GM19463 (cell line): ENCODE results near the gene MEIS2.

Experiments
- ATAC-seq: cut with Tn5 transposase; IDR thresholded peaks from one replicate; pipeline ENCODE4 v1.9.1; 2021; ENCODE audit warnings: mild to moderate bottlenecking, moderate library complexity; ENCODE audit not compliant: unreplicated experiment

MEIS2 gene

GRCh38 chr15:36940219-36940618 is 160.1 kb downstream of the MEIS2 start:
- ATAC-seq = no peak

DNA sequence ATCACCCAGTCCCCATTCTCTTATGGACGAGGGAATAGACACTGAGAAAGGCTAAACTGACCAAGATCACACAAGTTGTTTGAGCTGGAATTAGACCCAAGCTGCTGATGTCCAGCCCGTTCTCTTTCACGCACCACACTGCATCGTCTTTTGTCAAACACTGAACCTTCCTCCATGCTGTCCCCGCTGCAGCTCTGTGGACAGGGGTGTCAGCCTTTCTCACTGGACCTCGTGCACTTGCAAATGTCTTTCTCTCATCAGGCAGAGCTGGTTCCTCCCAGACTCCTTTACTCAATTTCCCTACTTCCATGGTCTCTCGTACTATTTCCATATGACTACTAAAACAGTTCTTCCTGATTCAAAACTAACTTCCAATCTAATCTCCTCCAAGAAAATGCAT is 161.6 kb downstream of the MEIS2 start:
- ATAC-seq = no peak

- no peak for ATAC-seq
Measured at GRCh38 chr15:36938131-36938530, 162.2 kb downstream of the MEIS2 start.

GRCh38 chr15:36936613-36937012 is 163.7 kb downstream of the MEIS2 start:
- no peak for ATAC-seq

DNA sequence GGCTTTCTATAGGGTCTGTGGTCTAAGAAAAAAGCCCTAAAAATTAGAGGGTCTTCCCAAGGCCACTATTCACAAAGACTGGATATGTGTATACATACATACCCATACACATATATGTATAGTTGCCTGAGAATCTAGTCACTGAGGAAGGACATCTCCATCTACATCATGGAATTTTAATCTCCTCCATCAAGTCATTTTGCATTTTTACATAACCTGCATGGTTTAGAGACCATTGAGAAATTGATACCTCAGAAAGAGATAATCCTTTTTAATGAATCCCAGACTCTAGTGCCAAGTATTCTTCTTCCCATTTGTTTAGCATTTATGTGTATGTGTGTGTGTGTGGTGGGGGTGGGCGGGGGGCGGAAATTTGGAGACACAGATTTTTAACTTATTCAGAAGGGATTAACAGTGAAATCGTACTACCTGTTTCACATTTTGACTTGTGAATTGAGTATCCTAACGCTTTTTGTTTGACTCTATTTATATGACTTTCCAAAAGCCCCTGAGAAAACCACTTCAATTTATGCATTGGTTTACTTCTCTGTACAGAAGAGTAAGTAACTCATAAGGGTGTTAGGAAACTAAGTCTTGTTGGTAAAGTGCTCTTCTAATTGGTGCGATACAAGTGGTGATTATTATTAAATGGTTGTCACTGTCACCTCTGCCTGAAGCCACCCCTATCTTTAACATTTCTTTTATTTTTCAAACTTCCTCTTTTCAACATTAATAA is 166.9 kb downstream of the MEIS2 start:
- ATAC-seq = no peak

DNA sequence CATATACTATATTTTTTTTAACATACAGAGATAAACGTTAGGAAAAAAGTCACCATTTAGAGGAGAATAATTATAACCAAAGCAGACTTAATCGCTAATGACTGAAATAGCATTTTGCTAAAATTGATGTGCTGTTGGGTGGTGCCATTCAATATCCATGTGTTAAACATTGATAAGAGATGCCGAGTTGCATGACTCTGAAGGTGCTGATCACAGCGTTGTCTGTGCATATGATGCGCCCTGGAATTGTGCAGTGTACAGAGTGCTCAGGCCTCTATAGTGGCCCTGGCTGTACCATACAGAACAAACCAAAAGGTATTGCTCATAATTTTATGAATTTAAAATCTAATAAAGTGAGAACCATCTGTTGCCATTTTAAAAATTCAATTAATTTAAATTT is 168.3 kb downstream of the MEIS2 start:
- ATAC-seq = no peak

DNA sequence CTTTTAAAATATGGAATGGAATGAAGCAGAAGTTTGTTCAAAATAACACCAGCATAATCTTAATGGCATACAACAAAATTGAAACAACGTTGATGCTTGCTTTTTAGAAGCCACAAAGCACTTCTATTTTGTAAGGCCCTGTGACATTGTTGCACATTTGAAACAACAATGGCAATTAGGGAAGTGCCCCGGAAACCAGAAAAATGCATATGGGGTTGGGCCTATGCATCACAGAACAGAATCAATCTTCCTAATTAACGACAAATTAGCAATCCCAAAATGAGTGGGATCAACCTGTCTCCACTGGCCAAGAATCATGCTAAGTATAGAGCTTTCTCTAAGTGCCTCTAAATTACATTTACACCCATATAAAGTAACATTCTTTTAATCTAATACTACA is 168.9 kb downstream of the MEIS2 start:
- ATAC-seq = no peak

- no peak for ATAC-seq
Measured at GRCh38 chr15:36926427-36926825, 173.9 kb downstream of the MEIS2 start.

DNA sequence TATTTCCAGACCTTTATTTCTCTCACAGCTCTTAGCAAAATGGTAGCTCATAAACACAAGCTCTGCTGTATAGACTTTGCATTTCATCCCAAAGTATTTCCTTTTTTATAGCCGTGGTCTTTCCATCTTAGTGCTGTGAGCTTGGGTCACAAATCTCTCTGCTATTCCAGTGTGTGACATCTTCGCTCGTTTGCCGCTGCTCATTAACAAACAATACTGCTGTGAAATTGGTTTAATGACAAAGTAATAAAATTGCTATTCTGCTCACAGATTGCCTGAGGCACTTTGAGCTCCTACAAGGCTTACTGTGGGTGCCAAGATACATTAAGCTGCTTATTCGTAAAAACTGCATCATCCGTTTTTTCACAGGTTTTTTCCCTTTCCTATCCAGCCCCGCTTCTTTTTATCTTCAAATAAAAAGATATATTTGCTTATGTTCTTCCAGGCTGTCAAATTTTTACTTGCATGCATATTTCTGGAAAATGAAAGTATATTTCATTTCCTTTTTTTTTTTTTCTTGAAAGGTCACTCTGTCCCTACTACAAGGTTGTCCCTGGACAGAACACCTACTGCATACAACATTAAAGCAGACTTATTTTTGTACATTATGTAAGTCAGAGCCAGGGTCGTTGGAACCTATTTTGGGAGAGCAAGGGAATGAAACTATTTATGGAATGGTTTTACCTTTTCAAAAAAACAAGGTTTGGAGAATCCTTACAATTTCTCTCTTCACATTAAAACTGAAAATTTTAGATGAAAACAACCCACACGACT is 174.5 kb downstream of the MEIS2 start:
- ATAC-seq = no peak

DNA sequence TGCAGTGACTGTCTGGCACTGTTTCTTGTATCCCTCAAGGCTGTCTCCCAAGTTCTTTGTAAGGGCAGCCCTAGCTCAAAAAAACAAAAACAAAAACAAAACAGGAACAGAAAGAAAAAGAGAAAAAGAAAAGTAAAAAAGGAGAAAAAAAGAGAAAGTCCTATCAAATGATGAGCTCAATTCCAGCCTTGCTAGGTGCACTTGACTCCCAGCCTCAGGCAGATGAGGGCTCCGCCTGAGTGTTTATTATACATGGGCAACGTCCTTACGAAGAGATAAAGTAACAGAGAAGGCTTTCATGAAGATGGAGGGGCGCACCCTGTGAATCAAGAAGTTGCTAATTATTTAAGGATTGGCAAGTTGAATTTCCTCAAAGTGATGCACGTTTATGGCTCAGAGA is 175.3 kb downstream of the MEIS2 start:
- no peak for ATAC-seq

DNA sequence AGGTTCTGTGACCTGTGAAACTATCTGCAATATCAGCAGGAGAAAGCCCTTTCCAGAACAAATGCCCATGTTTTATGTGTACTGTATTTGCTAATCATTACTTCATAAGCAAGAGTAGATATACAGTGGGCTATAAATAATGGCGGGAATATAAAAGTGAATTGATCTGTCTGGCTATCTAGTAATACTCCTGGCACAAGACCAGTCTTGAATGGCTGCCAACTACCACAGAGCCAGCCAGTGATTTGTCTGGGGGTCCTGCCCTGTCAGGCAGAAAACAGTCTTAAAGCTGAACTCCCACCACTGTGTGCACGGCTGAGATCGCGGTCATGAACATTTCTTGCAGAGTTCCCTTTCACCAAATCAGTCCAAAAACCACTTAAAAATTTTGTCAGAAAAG is 176.3 kb downstream of the MEIS2 start:
- no peak for ATAC-seq

DNA sequence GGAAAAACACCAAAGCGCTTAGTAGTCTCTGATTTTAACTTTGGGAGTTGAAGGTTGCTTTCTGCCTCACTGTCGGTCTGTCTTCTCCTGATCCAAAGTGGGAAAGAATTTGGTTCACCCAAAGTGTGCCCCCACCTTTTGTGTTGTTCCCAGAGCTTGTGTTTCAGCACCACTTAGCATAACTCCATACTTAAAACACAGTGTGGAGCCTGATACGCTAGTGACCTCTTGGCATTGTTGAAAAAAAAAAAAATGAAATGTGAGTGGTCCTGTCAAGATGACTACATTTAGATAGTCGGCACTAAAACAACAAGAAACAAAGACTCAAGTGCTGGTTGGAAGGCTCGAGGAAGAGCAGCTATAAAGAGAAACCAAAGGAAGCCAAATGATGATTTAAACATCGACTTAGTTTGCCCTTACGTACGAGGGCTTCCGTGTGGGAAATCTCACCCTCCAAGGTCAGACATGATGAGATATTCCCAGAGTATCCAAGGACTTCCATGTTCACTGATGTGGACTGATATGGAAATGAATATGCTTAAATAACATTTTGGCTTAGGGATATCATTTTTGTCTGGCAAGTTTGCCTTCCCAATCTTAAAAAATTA is 178.8 kb downstream of the MEIS2 start:
- no peak for ATAC-seq

- no peak for ATAC-seq
Measured at GRCh38 chr15:36917411-36918267, 182.7 kb downstream of the MEIS2 start.

DNA sequence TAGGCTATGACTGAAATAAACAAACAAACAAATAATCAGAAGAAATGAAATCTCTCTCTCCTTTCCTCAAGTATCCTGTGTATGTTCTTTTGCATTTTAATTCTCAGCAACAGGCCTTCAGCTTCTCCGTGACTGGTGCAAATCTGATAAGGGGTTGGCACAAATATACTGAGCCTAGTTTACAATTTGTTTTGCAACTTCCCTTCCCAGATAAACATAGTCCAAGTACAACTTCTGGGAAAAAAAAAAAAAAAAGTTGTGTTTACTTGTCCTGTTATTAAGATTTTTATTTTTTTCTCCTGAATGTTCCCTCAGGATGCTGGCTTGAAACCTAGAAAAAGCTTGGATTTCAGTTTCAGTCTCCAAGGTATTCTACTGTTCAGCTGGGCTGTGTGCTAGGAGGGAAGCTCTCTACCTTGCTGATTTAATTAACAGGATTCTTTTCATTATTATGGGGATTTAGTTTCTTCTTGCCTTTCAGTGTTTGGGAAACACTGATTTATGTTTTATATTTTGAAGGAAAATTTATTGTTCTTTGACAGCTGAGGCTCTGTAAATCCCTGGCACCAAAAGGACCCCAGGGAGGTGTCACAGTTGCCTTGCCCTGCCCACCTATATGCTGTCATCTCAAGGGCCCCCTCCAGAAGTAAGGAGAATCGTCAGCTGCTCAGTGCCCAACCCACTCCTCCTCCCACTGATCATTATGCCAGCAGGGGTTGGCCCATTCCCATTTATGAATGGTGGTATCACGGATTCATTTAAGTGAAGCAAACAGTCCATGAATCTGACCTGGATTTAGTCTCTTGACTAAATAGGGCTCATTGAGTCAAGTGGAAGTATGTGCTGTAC is 185.2 kb downstream of the MEIS2 start:
- no peak for ATAC-seq

DNA sequence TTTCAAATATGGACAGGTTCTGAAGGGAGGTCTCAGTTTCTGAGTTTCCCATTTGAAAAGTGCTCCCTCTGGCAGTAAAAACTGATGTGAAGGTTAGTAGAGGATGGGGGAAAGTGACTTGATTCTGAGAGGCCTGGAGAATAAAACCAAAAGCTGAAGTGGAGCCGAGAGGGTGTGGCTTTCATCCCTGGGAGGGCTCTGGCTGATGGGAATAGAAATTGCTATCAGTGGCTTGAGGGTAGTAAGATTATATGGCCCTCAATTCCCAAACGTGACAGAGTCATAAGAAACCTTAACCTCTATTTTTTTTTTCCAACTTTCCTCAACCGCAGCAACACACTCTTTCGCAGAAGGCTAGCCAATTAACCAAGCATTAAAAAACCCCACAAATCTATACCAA is 185.9 kb downstream of the MEIS2 start:
- ATAC-seq = no peak

DNA sequence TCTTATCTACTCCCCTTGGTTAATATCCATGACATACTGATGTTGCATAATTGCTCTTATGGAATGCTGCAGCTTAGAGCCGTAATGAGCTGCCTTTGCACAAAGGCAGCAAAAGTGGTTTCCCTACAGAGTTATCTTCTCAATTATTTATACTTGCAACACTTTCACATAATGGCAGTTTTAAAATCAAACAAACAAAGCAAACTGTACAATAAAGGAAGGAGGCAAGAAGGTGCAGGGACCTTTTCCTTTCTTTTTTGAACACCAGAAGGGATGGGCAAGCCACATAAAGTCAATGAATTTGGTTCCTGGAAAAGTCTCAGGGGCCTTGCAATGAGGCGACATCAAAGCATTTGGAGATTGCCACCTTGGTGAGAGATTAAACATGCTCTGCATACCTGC is 188.0 kb downstream of the MEIS2 start:
- ATAC-seq = no peak

- ATAC-seq = no peak
Measured at GRCh38 chr15:36911322-36911944, 188.9 kb downstream of the MEIS2 start.

GRCh38 chr15:36908991-36909390 is 191.4 kb downstream of the MEIS2 start:
- ATAC-seq = no peak

DNA sequence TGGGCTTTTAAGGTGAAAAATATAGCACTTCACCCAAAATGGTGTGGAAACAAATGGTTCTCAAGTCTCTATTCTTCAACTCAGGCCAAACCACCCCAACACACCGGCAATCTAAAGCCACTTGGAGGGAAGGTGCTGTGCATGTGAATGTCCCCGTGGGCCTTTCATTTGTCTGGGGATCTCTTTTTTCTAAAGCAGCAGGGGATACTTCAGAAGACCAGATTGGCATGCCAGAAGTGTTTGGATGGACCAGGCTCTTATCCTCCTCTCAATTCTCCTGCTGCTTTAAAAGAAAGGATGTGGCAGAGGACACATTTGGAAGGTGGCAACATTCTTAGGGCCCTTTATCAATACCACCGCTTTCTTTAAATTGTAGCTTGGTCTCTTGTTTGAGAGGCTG is 193.1 kb downstream of the MEIS2 start:
- no peak for ATAC-seq

DNA sequence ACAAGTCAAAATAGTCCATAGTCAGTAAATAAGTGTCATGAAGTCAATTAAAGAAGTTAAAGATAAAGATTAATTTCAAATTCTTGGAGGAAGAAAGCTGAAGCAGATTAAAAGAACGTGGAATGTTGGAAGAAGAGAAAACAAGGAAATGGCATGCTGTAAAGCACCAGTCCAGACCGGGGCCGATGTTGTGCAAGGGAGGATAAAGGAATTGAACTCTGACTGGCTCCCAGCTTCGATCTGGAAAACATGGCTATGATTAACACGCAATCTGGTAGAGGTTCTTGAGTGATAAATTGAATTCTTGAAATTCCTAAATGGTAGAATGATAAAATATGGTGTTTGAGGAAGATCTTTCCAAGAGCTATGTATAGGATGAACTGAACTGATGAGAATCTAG is 194.4 kb downstream of the MEIS2 start:
- ATAC-seq = no peak
